Measurements from ENCODE around the gene PHB1.
"Not testable (repeated sequence)": the region's sequence is repeated elsewhere in the genome, so short reads cannot be mapped to it uniquely, and the experiment has no call there.

The PHB1 gene

DNA sequence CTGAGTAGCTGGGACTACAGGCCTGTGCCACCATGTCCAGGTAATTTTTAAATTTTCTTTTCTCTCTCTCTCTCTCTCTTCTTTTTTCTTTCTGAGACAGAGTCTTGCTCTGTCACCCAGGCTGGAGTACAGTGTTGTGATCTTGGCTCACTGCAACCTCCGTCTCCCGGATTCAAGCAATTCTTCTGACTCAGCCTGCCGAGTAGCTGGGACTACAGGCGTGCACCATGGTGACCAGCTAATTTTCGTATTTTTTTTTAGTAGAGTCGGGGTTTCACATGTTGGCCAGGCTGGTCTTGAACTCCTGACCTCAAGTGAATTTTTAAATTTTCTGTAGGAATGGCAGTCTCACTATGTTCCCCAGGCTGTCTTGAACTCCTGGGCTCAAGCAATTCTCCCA lies 41.6 kb downstream of the PHB1 start:
- no peak for DNase-seq

- DNase-seq = no peak
These were observed 42.3 kb downstream of the PHB1 start for GRCh38 chr17:49372425-49372824.

GRCh38 chr17:49370971-49371834 lies 43.5 kb downstream of the PHB1 start:
- DNase-seq = no peak

- no peak for DNase-seq
These were observed 44.9 kb downstream of the PHB1 start for GRCh38 chr17:49369760-49370159.

DNA sequence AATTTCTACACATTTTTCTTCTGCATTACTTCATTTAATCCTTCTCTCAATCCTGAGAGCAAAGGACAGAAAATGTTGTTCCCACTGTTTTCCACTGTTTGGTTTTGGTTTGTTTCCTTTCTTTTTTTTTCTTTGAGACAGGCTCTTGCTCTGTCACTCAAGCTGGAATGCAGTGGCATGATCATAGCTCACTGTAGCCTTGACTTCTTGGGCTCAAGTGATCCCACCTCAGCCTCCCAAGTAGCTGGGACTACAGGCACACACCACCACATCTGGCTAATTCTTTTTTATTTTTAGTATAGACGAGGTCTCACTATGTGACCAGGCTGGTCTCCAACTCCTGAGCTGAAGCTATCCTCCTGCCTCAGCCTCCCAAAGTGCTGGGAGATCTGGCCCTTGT lies 45.6 kb downstream of the PHB1 start:
- DNase-seq = no peak

- peak in 1 of 2 donors; percentile 5 for DNase-seq
These were observed 49.0 kb downstream of the PHB1 start for GRCh38 chr17:49365667-49366066.

- not testable (repeated sequence) for DNase-seq
These were observed 49.6 kb downstream of the PHB1 start for GRCh38 chr17:49365126-49365525.

- DNase-seq = no peak
These were observed 50.6 kb downstream of the PHB1 start for GRCh38 chr17:49364119-49364518.

DNA sequence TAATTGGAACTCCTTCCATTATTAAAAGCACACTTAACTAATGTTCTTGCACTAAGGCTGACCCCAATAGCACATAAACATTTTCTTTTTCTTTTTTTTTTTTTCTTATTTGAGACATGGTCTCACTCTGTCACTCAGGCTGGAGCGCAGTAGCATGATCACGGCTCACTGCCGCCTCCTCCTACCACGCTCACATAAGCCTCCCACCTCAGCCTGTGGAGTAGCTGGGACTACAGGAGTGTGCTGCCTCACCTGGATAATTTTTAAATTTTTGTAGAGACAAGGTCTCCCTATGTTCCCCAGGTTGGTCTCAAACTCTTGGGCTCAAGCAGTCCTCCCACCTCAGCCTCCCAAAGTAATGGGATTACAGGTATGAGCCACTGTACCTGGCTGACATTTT lies 51.4 kb downstream of the PHB1 start:
- DNase-seq = no peak

DNA sequence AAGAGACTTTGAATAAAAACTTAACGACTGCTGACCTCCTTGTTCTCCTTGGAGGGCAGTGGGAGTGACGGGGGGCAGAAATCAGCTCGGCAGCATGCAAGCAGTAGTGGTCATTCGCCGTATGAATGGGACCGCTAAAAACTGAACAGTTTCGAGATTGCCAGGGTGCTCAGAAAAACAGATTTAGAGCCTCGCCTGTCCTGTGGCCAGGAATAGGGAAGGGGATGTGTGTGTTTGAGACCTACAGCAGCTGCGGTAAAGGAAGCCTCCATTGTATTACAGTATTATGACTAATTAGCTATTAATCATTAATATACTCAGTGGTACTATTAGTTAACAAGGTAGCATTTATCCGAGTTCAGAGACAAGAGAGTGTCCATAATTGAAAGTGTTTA lies 52.0 kb downstream of the PHB1 start:
- DNase-seq = no peak

GRCh38 chr17:49361902-49362722 lies 52.6 kb downstream of the PHB1 start, which contains the start of gene ZNF652:
Gene ZNF652, minus strand, starts transcription at chr17:49362250. Its CDS starts 44,525 bp downstream, at chr17:49317725.
- peak; percentile 59 to 68 for DNase-seq

- DNase-seq = peak; percentile 23 to 62
These were observed 53.4 kb downstream of the PHB1 start for GRCh38 chr17:49361129-49361901.

GRCh38 chr17:49360796-49361128 lies 53.9 kb downstream of the PHB1 start:
- DNase-seq = no peak

DNA sequence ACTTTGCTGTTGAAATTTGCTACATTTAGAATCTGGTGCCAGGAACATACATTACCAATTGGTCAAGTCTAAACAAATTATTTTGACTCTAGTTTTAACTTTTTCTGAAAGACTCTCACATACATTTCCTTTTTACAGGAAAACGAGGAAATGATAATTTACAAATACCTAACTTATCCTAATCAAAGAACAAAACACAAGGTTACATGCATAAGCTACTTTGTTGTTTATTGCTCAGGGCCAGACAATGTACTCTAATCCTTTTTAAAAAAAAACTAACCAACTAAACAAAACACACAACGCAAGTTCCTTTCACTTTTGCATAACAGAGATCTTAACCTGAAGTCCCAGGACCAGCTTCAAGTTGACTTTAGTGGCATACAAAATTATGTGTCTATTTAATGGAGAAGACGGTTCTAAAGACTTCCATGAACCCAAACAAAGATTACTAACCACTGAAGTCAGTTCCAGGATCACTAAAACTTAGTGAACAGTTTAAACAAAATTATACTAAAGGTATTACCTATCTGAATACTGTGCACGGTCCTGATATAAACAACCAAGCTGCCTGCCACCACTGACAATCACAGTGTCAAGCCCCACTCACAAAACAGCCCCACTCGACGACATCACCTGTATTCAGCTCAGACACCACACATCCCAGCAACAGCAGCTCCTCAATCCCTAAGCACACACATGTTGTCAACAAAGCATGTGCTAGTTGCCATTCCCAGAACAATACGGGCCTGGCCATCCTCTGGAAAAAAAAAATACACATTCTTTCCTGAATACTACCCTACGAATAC lies 54.5 kb downstream of the PHB1 start:
- no peak for DNase-seq

GRCh38 chr17:49358641-49359247 lies 55.9 kb downstream of the PHB1 start:
- DNase-seq = peak in 1 of 2 donors; percentile 24

GRCh38 chr17:49357516-49357915 lies 57.2 kb downstream of the PHB1 start:
- no peak for DNase-seq

GRCh38 chr17:49356320-49356719 lies 58.4 kb downstream of the PHB1 start:
- no peak for DNase-seq

Data from bone marrow (tissue), 2 donors.